Natural killer cell treated with Interleukin-12 subunit alpha and Interleukin-12 subunit beta and Interleukin-15 and Interleukin-18, amount 100 ng/mL, for 72 hours (primary cell): ENCODE data around the gene SGPP1. TPM values are rescaled to one million over a fixed set of nuclear protein-coding genes. Genes with fewer than 3 reads are reported as not detected.
"Not testable (repeated sequence)": the region's sequence is repeated elsewhere in the genome, so short reads cannot be mapped to it uniquely, and the experiment has no call there.

Experiments used
- ATAC-seq, 2 donors: fragments of 150-1000 bp; cut with Tn5 transposase in 1 of 2; sonication (Bioruptor Pico), chemical (Tn5 transposase) in 1 of 2; 2 replicates each; pipeline ENCODE4 v1.10.0; 2021
- DNase-seq: peaks from one replicate; pipeline ENCODE4 v3.0.0; 2022; ENCODE audit warnings: low spot score
- H3K27ac Mint-ChIP-seq, 2 donors: 1 replicate in 1 of 2; 2 replicates in 1 of 2; pipeline ENCODE4 v1.8.0; 2022; ENCODE audit warnings: mixed read lengths in 2 of 2, mild to moderate bottlenecking in 1 of 2, moderate library complexity in 1 of 2
- H3K27me3 Mint-ChIP-seq, 2 donors: 1 replicate in 1 of 2; 2 replicates in 1 of 2; pipeline ENCODE4 v1.8.0; 2022; ENCODE audit warnings: mixed read lengths in 2 of 2
- H3K36me3 Mint-ChIP-seq: one replicate; pipeline ENCODE4 v1.8.0; 2022; ENCODE audit warnings: mixed read lengths
- H3K4me1 Mint-ChIP-seq, 2 donors: 1 replicate in 1 of 2; 2 replicates in 1 of 2; pipeline ENCODE4 v1.8.0; 2022; ENCODE audit warnings: low read depth in 2 of 2, mixed read lengths in 2 of 2, mild to moderate bottlenecking in 1 of 2
- H3K4me3 Mint-ChIP-seq: one replicate; pipeline ENCODE4 v1.8.0; 2022; ENCODE audit warnings: mixed read lengths
- H3K9me3 Mint-ChIP-seq: 2 replicates; pipeline ENCODE4 v1.8.0; 2022; ENCODE audit warnings: mixed read lengths
- total RNA-seq, 2 donors: library from RNA; stranded (reverse); gene quantifications; one replicate each; pipeline ENCODE4 v1.2.3, GENCODE V29; 2022

The SGPP1 gene
- total RNA-seq, 2 donors from 2014 or later, result 10.9 to 15.0 TPM

GRCh38 chr14:63654346-63654745 is 73.5 kb downstream of the SGPP1 start:
- ATAC-seq (no peak), DNase-seq (no peak)
- Mint-ChIP-seq H3K36me3 (no peaks in the 10 kb centered on the region), H3K27me3 (no peaks in the 10 kb centered on the region), H3K27ac (no peak overlapping the region), H3K4me1 (peaks cover 12 to 19% of the 10 kb centered on the region in 2 donors), H3K4me3 (no peak overlapping the region), H3K9me3 (no peaks in the 10 kb centered on the region)

- ATAC-seq, result peak in 1 of 2 donors; percentile 53
- no peaks in the 10 kb centered on the region for H3K27me3 Mint-ChIP-seq
- no peaks in the 10 kb centered on the region for H3K9me3 Mint-ChIP-seq
- peaks cover 16 to 19% of the 10 kb centered on the region in 2 donors for H3K4me1 Mint-ChIP-seq
- peak overlapping the region; percentile 37 to 64 for H3K27ac Mint-ChIP-seq
- H3K4me3 Mint-ChIP-seq, result no peak overlapping the region
- H3K36me3 Mint-ChIP-seq, result no peaks in the 10 kb centered on the region
- DNase-seq, result no peak
Observed at GRCh38 chr14:63652406-63652805, 75.5 kb downstream of the SGPP1 start.

DNA sequence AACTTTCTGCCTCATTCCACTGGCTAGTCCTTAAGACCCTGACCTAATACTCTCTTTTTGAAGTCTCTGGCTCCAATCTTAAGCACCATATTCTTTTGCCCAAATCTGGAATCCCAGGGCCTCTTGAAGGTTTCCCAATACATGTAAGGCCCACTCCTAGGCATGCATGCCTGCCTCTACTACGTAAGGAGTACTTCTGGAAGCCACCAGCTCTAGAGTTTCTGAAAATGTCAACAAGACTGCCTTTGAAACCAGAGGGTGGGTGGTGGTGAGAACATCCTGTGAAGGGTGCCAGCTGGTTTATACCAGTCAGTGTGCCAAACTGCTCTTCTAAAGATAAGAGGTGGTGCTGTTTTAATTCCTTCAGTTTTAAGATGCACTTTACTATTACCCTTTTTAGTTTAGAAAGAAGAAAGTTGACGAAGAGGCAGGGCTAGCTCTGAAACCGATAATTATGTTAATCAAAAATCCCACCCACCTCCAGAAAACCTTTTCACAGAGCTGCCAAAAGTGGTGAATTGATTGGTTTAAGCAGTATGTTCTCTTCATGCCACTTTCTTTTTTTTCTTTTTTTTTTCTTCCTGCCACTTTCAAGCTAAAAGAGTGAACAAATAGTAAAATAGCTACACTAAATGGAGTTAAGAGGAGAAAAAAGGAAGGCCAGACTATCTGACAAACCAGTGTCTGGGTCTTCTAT is 77.5 kb downstream of the SGPP1 start:
- H3K36me3 Mint-ChIP-seq, result no peaks in the 10 kb centered on the region
- ATAC-seq (peak; percentile 62 to 72), DNase-seq (no peak)
- H3K4me3 Mint-ChIP-seq, result peak overlapping the region; percentile 45
- H3K27ac Mint-ChIP-seq, result peak overlapping the region; percentile 73 to 85
- peaks cover 16 to 19% of the 10 kb centered on the region in 2 donors for H3K4me1 Mint-ChIP-seq
- no peaks in the 10 kb centered on the region for H3K27me3 Mint-ChIP-seq
- H3K9me3 Mint-ChIP-seq, result no peaks in the 10 kb centered on the region

GRCh38 chr14:63647696-63648410 is 80.0 kb downstream of the SGPP1 start:
- Mint-ChIP-seq H3K27me3 (no peaks in the 10 kb centered on the region), H3K4me3 (no peak overlapping the region), H3K36me3 (no peaks in the 10 kb centered on the region), H3K27ac (no peak overlapping the region), H3K4me1 (peaks cover 13 to 19% of the 10 kb centered on the region in 2 donors), H3K9me3 (no peaks in the 10 kb centered on the region)
- DNase-seq (no peak), ATAC-seq (peak in 1 of 2 donors; percentile 52)

DNA sequence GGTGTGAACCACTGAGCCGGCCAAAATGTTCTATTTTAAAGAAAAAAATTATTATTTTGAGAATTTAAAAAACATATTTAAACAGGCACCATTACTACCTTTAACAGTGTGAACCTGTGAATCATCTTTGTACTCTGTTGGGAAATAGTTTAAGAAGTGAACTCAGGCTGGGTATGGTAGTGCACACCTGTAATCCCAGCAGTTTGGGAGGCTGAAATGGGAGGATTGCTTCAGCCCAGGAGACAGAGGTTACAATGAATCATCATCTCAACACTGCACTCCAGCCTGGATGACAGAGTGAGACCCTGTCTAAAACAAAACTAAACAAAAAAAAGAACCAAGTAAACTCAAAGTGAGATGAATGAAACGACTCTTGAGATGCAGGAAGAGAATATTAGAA is 83.1 kb downstream of the SGPP1 start:
- Mint-ChIP-seq H3K36me3 (no peaks in the 10 kb centered on the region), H3K9me3 (no peaks in the 10 kb centered on the region), H3K4me3 (no peak overlapping the region), H3K4me1 (peaks cover 5 to 6% of the 10 kb centered on the region in 2 donors), H3K27me3 (no peaks in the 10 kb centered on the region), H3K27ac (no peak overlapping the region)
- ATAC-seq, result no peak
- no peak for DNase-seq

- Mint-ChIP-seq H3K4me3 (peak overlapping the region; percentile 89), H3K9me3 (no peaks in the 10 kb centered on the region), H3K36me3 (peaks cover 5% of the 10 kb centered on the region), H3K27ac (peak overlapping the region; percentile 89 to 97), H3K27me3 (no peaks in the 10 kb centered on the region), H3K4me1 (peaks cover 14 to 16% of the 10 kb centered on the region in 2 donors)
- DNase-seq (no peak), ATAC-seq (no peak)
Observed at GRCh38 chr14:63642656-63643382, 85.0 kb downstream of the SGPP1 start.

DNA sequence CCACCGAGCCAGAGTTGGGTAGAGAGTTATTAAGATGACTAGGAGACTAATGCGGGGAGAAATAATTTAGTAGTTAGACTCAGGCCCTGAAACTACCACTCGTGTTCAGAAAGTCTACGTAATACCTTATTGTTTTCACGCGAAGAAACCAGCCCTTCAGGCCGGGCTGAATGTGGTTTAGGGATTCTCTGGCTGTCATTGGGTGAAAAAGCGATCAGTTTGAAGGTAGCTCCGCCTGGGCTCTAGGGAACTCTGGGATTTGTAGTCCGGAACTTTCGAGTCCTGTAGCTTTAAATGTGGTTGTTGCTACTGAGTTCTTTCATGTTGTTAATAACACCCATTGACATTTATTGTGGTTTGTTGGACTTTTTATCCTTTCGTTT is 85.6 kb downstream of the SGPP1 start:
- ATAC-seq, result peak; percentile 80 to 84
- peaks cover 11 to 16% of the 10 kb centered on the region in 2 donors for H3K4me1 Mint-ChIP-seq

DNA sequence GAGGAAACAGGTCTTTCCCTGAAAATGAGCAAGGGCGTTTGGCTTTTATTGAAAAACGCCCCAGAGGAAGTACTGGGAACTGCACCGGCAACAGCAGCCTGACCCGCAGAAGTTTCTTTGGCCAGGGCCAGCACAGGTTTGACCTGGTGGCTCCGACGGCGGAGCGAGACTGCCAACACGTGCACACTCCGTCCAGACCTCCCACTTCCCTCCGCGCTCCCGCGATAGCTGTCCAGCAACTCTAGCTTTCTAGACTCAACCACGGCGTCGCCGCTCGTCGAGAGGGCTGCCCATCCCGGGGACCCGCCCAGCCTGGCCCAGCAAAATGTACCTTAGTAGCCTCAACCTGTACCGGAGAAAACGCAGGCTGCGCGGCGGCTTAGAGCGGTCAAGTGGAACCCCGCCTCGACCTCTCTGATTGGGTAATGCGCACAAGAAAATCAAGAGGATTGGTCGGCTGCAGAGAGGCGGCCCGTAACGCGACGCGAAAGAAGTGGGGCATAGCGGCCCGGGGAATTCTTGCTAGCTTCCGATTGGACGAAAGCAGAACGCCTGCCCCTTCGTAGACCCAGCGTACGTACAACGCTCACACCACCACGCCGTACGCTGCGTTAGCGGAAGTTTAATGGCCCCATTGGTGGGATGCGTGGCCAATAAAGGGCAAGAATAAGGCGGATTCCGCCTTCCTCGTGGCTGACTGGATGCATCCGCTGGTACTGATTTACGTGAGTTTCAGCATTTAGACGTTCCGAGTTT is 86.2 kb downstream of the SGPP1 start, which contains the start of gene WDR89:
WDR89 (minus strand) TSS at position 399 of the 756 bp plus-strand sequence. CDS start 41,929 bp downstream, outside the sequence.
- Mint-ChIP-seq H3K27ac (peak within 1 kb of the TSS; percentile 89 to 97), H3K4me3 (peak within 1 kb of the TSS; percentile 89), H3K36me3 (peaks cover 10% of the 10 kb centered on the region)

More for the DNA sequence above, 85.6 kb downstream of the SGPP1 start:
- Mint-ChIP-seq H3K36me3 (peaks cover 5% of the 10 kb centered on the region), H3K4me3 (peak overlapping the region; percentile 89), H3K27me3 (no peaks in the 10 kb centered on the region), H3K9me3 (no peaks in the 10 kb centered on the region), H3K27ac (peak overlapping the region; percentile 89 to 97)
- DNase-seq, result peak; percentile 85

GRCh38 chr14:63638493-63638892 is 89.4 kb downstream of the SGPP1 start:
- H3K9me3 Mint-ChIP-seq, result peaks cover 12% of the 10 kb centered on the region
- peaks cover 30 to 36% of the 10 kb centered on the region in 2 donors for H3K4me1 Mint-ChIP-seq
- DNase-seq (no peak), ATAC-seq (no peak)
- peak overlapping the region in 1 of 2 donors; percentile 89 for H3K27ac Mint-ChIP-seq
- no peaks in the 10 kb centered on the region for H3K27me3 Mint-ChIP-seq
- peak overlapping the region; percentile 42 for H3K4me3 Mint-ChIP-seq
- H3K36me3 Mint-ChIP-seq, result peaks cover 29% of the 10 kb centered on the region

More for the DNA sequence above, 86.2 kb downstream of the SGPP1 start, which contains the start of gene WDR89:
- Mint-ChIP-seq H3K27me3 (no peaks in the 10 kb centered on the region), H3K4me1 (peaks cover 16 to 22% of the 10 kb centered on the region in 2 donors), H3K9me3 (peaks cover 3% of the 10 kb centered on the region)
- DNase-seq, result peak; percentile 98
- ATAC-seq, result peak; percentile 95

GRCh38 chr14:63636094-63636635 is 91.7 kb downstream of the SGPP1 start:
- H3K36me3 Mint-ChIP-seq, result peaks cover 29% of the 10 kb centered on the region
- H3K27ac Mint-ChIP-seq, result peak overlapping the region in 1 of 2 donors; percentile 29
- H3K9me3 Mint-ChIP-seq, result peaks cover 12% of the 10 kb centered on the region
- H3K4me3 Mint-ChIP-seq, ATAC-seq, H3K27me3 Mint-ChIP-seq, DNase-seq: not testable (repeated sequence)
- peaks cover 30 to 36% of the 10 kb centered on the region in 2 donors for H3K4me1 Mint-ChIP-seq
